GM12878 (cell line): ENCODE results near the gene ATXN2. TPM values are rescaled to one million over a fixed set of nuclear protein-coding genes. Genes with fewer than 3 reads are reported as not detected.

Source experiments
- ATAC-seq: fragments of 200-7000 bp; cut with Tn5 transposase; 3 replicates; pipeline ENCODE4 v1.9.1; 2020; ENCODE audit warnings: mild to moderate bottlenecking, moderate library complexity
- BruUV-seq: library from RNA; stranded (reverse); fragments of 400-500 nt; replicated peaks from 2 replicates; lab custom pipeline; 2021; lab: Mats Ljungman, UMichigan
- CTCF ChIA-PET: fragments of 300-600 bp; sonication (Branson Sonifier 250); formaldehyde crosslinking; extraction: SDS; loops from one replicate; lab custom pipeline; 2021; ENCODE audit warnings: inconsistent platforms; lab: Yijun Ruan, JAX
- POLR2A ChIA-PET: fragments of 350-600 bp; formaldehyde crosslinking; extraction: SDS; loops from one replicate; lab custom pipeline; 2021; ENCODE audit warnings: inconsistent platforms; lab: Charles Lee
- RAD21 ChIA-PET: fragments of 300-600 bp; sonication (Branson Sonifier 250); formaldehyde crosslinking; loops from one replicate; lab custom pipeline; 2023; ENCODE audit warnings: antibody characterized with exemption; ENCODE audit not compliant: unreplicated experiment; lab: Charles Lee
- SMC1A ChIA-PET: fragments of 300-600 bp; sonication (Branson Sonifier 250); formaldehyde crosslinking; loops from one replicate; lab custom pipeline; 2023; ENCODE audit not compliant: unreplicated experiment, uncharacterized antibody; lab: Charles Lee
- DNase-seq: peaks from one replicate; pipeline ENCODE4 v3.0.0-alpha.2; 2011; ENCODE audit warnings: low read depth, low spot score
- FAIRE-seq: peaks from 3 replicates; lab custom pipeline; 2011; peaks lifted over from hg19 to GRCh38; lab: Jason Lieb, UNC
- H2AFZ ChIP-seq: 2 replicates; pipeline ENCODE4 v1.6.0; 2011; ENCODE audit warnings: low read depth, low read length, control low read depth; ENCODE audit not compliant: control insufficient read depth
- H3K27ac ChIP-seq: 2 replicates; pipeline ENCODE4 v1.5.1; 2011; ENCODE audit warnings: control low read depth; ENCODE audit not compliant: control insufficient read depth, insufficient read depth
- H3K27me3 ChIP-seq, 2 experiments: replicated peaks in 1 of 2; 2 replicates each; pipeline versions ENCODE4 v1.6.0 to v1.6.1; 2011; ENCODE audit warnings: low read length in 1 of 2; ENCODE audit not compliant: control insufficient read depth in 2 of 2, insufficient read depth in 2 of 2
- H3K36me3 ChIP-seq, 2 experiments: 2 replicates each; pipeline ENCODE4 v1.5.1; 2011; ENCODE audit warnings: low read length in 1 of 2; ENCODE audit not compliant: control insufficient read depth in 2 of 2, insufficient read depth in 2 of 2
- H3K4me1 ChIP-seq: 2 replicates; pipeline ENCODE4 v1.6.1; 2011; ENCODE audit warnings: mild to moderate bottlenecking, low read length, moderate library complexity, mixed read lengths; ENCODE audit not compliant: control insufficient read depth, insufficient read depth
- H3K4me2 ChIP-seq: 2 replicates; pipeline ENCODE4 v1.6.0; 2011; ENCODE audit warnings: control low read depth; ENCODE audit not compliant: control insufficient read depth, insufficient read depth
- H3K4me3 ChIP-seq: fragments of 200-600 bp; sonication (generic); 2 replicates; pipeline ENCODE4 v1.5.1; 2016
- H3K79me2 ChIP-seq: 2 replicates; pipeline ENCODE4 v1.6.0; 2011; ENCODE audit warnings: low read length; ENCODE audit not compliant: control insufficient read depth, insufficient read depth
- H3K9ac ChIP-seq: 2 replicates; pipeline ENCODE4 v1.8.0; 2011; ENCODE audit warnings: low read length, control low read depth, mixed read lengths; ENCODE audit not compliant: control insufficient read depth, insufficient read depth
- H3K9me3 ChIP-seq: replicated peaks from 3 replicates; pipeline ENCODE4 v1.5.1; 2011; ENCODE audit warnings: mild to moderate bottlenecking, low read length; ENCODE audit not compliant: control insufficient read depth, insufficient read depth
- H4K20me1 ChIP-seq: 2 replicates; pipeline ENCODE4 v1.6.0; 2011; ENCODE audit not compliant: control insufficient read depth, insufficient read depth
- ATF2 ChIP-seq: IDR thresholded peaks from 2 replicates; pipeline ENCODE4 v1.6.1; 2012; ENCODE audit warnings: low read length, inconsistent platforms
- BHLHE40 ChIP-seq, 2 experiments: fragments of 450-650 bp in 1 of 2; IDR thresholded peaks; 2 replicates each; pipeline ENCODE4 v1.6.1; 2011 to 2017; ENCODE audit warnings: low read depth in 2 of 2, borderline replicate concordance in 1 of 2, improper control_type of control experiment in 1 of 2, low read length in 1 of 2, mild to moderate bottlenecking in 1 of 2
- CTCF ChIP-seq, 3 experiments: IDR thresholded peaks in 2 of 3; conservative IDR thresholded peaks in 1 of 3; 2 replicates each; pipeline ENCODE4 v1.5.1; 2011; ENCODE audit warnings: low read depth in 3 of 3, low read length in 3 of 3, mild to moderate bottlenecking in 3 of 3, control low read depth in 2 of 3, moderate library complexity in 2 of 3, inconsistent platforms in 1 of 3, mixed read lengths in 1 of 3; ENCODE audit not compliant: control insufficient read depth in 2 of 3, insufficient read depth in 1 of 3; ENCODE audit errors: extremely low read depth in 1 of 3
- DPF2 ChIP-seq: fragments of 450-650 bp; IDR thresholded peaks from 2 replicates; pipeline ENCODE4 v1.6.1; 2017; ENCODE audit warnings: mild to moderate bottlenecking
- FOXM1 ChIP-seq: IDR thresholded peaks from 2 replicates; pipeline ENCODE4 v1.6.1; 2012; ENCODE audit warnings: low read depth, mild to moderate bottlenecking, inconsistent platforms, low read length, moderate library complexity
- NFIC ChIP-seq: IDR thresholded peaks from 2 replicates; pipeline ENCODE4 v1.6.1; 2012; ENCODE audit warnings: low read depth, mild to moderate bottlenecking, inconsistent platforms, low read length, moderate library complexity
- POLR2A ChIP-seq: IDR thresholded peaks from 2 replicates; pipeline ENCODE4 v1.6.1; 2011; ENCODE audit warnings: low read depth, mild to moderate bottlenecking, low read length
- PRDM15 ChIP-seq: fragments of 450-650 bp; formaldehyde crosslinking; IDR thresholded peaks from 2 replicates; pipeline ENCODE4 v1.4.0; 2020; ENCODE audit warnings: mild to moderate bottlenecking, moderate library complexity
- RAD21 ChIP-seq: IDR thresholded peaks from 2 replicates; pipeline ENCODE4 v1.6.1; 2011; ENCODE audit warnings: mild to moderate bottlenecking, low read depth, low read length, moderate library complexity; ENCODE audit not compliant: insufficient read depth
- RUNX3 ChIP-seq: IDR thresholded peaks from 2 replicates; pipeline ENCODE4 v1.6.1; 2012; ENCODE audit warnings: low read length, inconsistent platforms
- SMC3 ChIP-seq: IDR thresholded peaks from 2 replicates; pipeline ENCODE4 v1.6.1; 2011; ENCODE audit warnings: low read length, improper control_type of control experiment, borderline replicate concordance
- STAT3 ChIP-seq: IDR thresholded peaks from 2 replicates; pipeline ENCODE4 v1.6.1; 2011; ENCODE audit warnings: low read depth, low read length, improper control_type of control experiment
- ZBTB33 ChIP-seq: fragments of 450-650 bp; IDR thresholded peaks from 2 replicates; pipeline ENCODE4 v1.6.1; 2017; ENCODE audit warnings: mild to moderate bottlenecking
- WGBS: methylation state at CpG from one replicate; pipeline ENCODE4 v1.1.6; 2016; ENCODE audit warnings: low lambda C conversion rate; ENCODE audit not compliant: insufficient replicate concordance, insufficient coverage; ENCODE audit errors: missing lambda C conversion rate; 5-methylcytosine and 5-hydroxymethylcytosine counted together
- in situ Hi-C: fragments of 300-500 bp; cut with MboI; formaldehyde crosslinking; loops from 9 replicates; pipeline ENCODE4 v1.14.3; 2018; ENCODE audit warnings: mixed read lengths
- intact Hi-C: fragments of 100-400 bp; cut with micrococcal nuclease; formaldehyde crosslinking; loops from one replicate; pipeline ENCODE4 v1.14.2; 2022; ENCODE audit not compliant: unreplicated experiment
- polyA plus RNA-seq, 11 experiments: library from polyadenylated mRNA; depleted of rRNA in 4 of 11; unstranded in 6 of 11; stranded (reverse) in 5 of 11; fragments of >200 nt; fragmentation: Nextera tagmentation in 4 of 11; fragmentation: Illumina TruSeq in 1 of 11; extraction: Ambion mirVana in 4 of 11; extraction: Trizol in 1 of 11; gene quantifications; 1 replicate in 1 of 11; 2 replicates in 10 of 11; pipeline versions ENCODE4 v1.2.1 to v1.2.3, GENCODE V29; 2011 to 2016; ENCODE audit warnings: inconsistent platforms in 2 of 11, missing spikeins in 2 of 11, low read depth in 1 of 11
- total RNA-seq, 4 experiments: library from RNA; depleted of rRNA in 3 of 4; stranded (reverse); fragments of >200 nt in 3 of 4; fragmentation: Illumina TruSeq in 1 of 4; extraction: Trizol in 1 of 4; gene quantifications; 2 replicates each; pipeline versions ENCODE4 v1.2.1 to v1.2.3, GENCODE V29; 2013 to 2021

ATXN2 gene
- total and polyA plus RNA-seq, 10 of the 15 experiments (the other 5 are each of a cell fraction or from before 2014, with no cell fraction given): 8.8 to 31.5 (median 19.0) TPM

- intact Hi-C loops: loop anchor here (1.0 to 2.0 kb wide), 2 partner anchors 54 to 121 kb away; no protein-coding TSS in a partner anchor
- RAD21 ChIA-PET: interaction anchor here (0.6 to 22.6 kb wide), 31 partner anchors 7 to 1878 kb away, joined by 3 to 804 read pairs (median 5); partner anchors contain the start of genes ACAD10, BRAP, MMAB and MVK
- Histone ChIP-seq H2AFZ (no peak overlapping the region), H3K27ac (no peak overlapping the region), H3K36me3 (peaks cover 32 to 46% of the 10 kb centered on the region in 2 experiments), H3K9me3 (no peaks in the 10 kb centered on the region), H3K79me2 (peaks cover 1% of the 10 kb centered on the region; the same call in 1 of the 2 replicates), H4K20me1 (no peaks in the 10 kb centered on the region; the same call in 1 of the 2 replicates), H3K9ac (no peak overlapping the region), H3K4me1 (peaks cover 37% of the 10 kb centered on the region), H3K4me2 (no peak overlapping the region), H3K27me3 (no peaks in the 10 kb centered on the region), H3K4me3 (no peak overlapping the region)
- SMC1A ChIA-PET: interaction anchor here (0.6 to 16.8 kb wide), 38 partner anchors 8 to 361 kb away, joined by 3 to 605 read pairs (median 5); partner anchors contain the start of genes PHETA1 and SH2B3
- in situ Hi-C loops: no loop called here
- ATAC-seq (peak; percentile 73), DNase-seq (no peak), FAIRE-seq (peak; percentile 81)
- CTCF ChIA-PET: interaction anchor here (0.6 to 27.3 kb wide), 38 partner anchors 9 to 1164 kb away, joined by 3 to 1117 read pairs (median 4); partner anchors contain the start of genes PHETA1 and SH2B3
- TF ChIP-seq PRDM15 (CRISPR knock-in tag) (no peak), BHLHE40 (IDR thresholded peaks at IDR 0.05; ENCODE audit: borderline replicate concordance in 1 of 2, low read depth in 2 of 2, low read length in 1 of 2) (no peak), POLR2A (0 out of 2 replicates have a peak, but pooled peaks have one; percentile 25), RUNX3 (0 out of 2 replicates have a peak, but pooled peaks have one; percentile 15), RAD21 (peak; percentile 92), SMC3 (peak; percentile 82; the same call in 1 of the 2 replicates), CTCF (IDR thresholded peaks at IDR 0.05 in 2 of 3, conservative IDR thresholded peaks at IDR 0.05 in 1 of 3; ENCODE audit: control insufficient read depth in 2 of 3, extremely low read depth in 1 of 3, insufficient read depth in 1 of 3, low read depth in 3 of 3, low read length in 3 of 3) (peak; percentile 61 to 81 (median 73)), DPF2 (no peak), ATF2 (peak; percentile 33; the same call in 1 of the 2 replicates), NFIC (0 out of 2 replicates have a peak, but pooled peaks have one; percentile 38), ZBTB33 (no peak), FOXM1 (peak; percentile 57; the same call in 1 of the 2 replicates), STAT3 (no peak)
- BruUV-seq: no TSS peak
- WGBS: 19% methylated on average over 6 of the region's 6 CpGs
- POLR2A ChIA-PET: interaction anchor here (0.8 to 3.0 kb wide), 12 partner anchors 10 to 80 kb away, joined by 3 to 27 read pairs (median 4); no protein-coding TSS in a partner anchor
Observed at GRCh38 chr12:111451649-111452129, 147.4 kb downstream of the ATXN2 start.
